ENCODE data around the gene RASL10A.

GRCh38 chr22:29308791-29309262 is 6.7 kb downstream of the RASL10A start:
- no peak for TF ChIP-seq CTCF (conservative IDR thresholded peaks at IDR 0.05 in 1 of 2, IDR thresholded peaks at IDR 0.05 in 1 of 2; ENCODE audit: extremely low read depth in 1 of 2, insufficient read depth in 1 of 2, low read depth in 1 of 2, low read length in 2 of 2)
- TF ChIP-seq EZH2 (IDR thresholded peaks at IDR 0.05; ENCODE audit: borderline replicate concordance, low read length): no peak

Data from mammary epithelial cell (primary cell).